Amniotic stem cell (primary cell): Measurements from ENCODE around the gene TXNDC5.

Experiments
- DNase-seq: peaks from one replicate; lab custom pipeline; 2025; lab: John Stamatoyannopoulos, UW

Gene TXNDC5

DNA sequence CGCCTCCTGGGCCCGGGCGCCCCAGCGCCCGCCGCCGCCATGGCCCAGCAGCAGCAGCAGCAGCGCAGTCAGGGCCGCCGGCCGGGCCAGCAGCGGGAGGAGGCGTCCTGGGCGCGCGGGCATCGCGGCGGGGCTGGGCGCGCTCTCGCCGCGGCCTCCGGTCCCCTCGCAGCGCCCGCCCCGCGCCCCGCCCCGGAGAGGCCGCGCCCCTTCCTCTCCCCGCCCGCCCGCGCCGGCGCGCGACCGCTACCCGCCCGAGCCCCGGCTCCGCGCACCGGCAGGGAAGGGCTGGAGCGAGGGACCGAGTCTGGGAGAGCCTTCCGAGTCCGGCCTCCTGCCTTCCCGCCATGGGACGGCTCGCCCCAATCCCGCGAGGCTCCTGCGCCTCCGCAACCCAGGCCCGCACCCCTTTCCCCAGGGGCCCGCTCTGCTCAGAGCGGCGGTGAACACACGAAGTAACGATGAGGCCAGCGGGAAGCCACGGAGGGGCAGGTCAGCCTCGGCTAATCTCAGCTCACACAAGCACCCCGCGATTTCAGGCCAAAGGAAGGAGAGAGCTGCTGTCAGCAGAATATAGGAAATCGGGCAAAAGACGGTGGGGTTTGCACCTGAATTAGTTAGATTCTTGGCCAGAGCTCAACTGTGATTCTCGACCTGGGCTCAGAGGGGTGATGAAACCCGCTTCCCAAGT lies at the start of gene TXNDC5:
Gene TXNDC5 (minus strand): TSS at position 135 of the 691 bp plus-strand sequence. CDS start 12 bp downstream, at position 123.
- peak; percentile 44 for DNase-seq

DNA sequence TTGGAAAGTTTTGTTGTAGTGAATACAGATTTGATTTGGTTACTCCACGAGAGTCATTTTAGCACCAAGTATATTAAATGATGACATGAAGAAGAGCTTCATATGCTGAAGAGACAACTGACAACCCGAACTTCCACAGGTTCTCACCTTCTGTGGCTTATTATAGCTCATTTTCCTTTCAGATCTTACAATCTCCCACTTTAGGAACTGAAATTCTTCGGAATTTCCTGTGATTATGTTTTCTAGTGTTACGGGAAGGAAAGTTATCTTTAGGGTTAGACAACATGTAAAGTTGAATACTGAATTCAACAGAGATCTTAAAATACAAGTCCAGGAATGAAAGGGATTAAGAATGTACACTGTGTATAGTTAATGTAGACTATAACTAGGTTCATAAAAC lies 49.6 kb upstream of the TXNDC5 start:
- DNase-seq = no peak

DNA sequence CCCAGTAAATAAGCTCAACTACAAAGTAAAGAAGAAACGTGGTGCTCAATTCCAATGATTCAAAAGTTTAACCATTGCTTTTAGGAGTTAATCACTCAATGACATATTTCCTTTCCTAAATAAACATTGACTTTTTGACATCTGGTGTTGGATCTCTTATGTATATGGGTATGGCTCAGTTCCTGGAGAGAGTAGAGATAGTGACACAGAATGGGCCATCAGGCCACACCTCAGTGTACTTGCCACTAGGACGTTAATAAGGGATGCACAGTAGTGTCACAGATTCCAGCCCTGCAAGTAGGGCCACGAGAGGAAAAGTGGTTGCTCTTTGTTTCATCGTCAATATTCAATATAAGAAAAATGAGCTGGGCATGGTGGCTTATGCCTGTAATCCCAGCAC lies 48.9 kb upstream of the TXNDC5 start:
- no peak for DNase-seq

DNA sequence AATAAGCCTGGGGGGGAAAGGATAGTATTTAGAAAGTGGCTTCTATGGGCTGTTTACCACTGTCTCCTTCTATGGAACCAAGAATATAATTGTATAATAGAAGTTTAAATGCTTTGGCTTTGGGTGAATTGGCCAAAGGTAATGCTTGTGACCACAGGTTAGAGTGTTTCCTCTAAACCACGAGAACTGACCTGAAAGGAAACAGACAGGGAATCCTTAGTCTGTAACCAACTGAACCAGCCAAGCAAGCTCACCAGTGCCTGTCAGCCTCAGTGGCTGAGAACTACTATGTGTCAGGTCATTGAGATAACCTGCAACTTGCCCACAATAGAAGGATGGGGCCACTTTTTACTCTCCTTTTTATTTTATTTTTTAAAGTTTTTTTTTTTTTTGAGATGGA lies 47.9 kb upstream of the TXNDC5 start:
- no peak for DNase-seq

DNA sequence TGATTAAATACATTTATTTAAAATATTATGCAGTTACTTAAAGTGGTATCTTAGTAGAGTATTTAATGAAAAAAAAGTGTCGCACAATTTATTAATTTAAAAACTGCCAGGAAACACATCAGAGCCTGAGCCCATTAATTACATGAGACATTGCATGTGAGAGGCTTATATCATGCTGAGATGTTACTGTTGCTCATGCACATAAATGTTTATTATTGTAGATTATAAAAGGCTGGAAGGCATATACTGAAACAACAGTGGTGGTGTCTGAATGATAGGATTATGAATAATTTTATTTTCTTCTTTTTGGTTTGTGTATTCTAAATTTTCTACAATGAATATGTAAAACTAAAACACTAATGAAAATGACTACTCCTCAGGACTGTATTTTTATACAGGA lies 45.7 kb upstream of the TXNDC5 start:
- DNase-seq = no peak

DNA sequence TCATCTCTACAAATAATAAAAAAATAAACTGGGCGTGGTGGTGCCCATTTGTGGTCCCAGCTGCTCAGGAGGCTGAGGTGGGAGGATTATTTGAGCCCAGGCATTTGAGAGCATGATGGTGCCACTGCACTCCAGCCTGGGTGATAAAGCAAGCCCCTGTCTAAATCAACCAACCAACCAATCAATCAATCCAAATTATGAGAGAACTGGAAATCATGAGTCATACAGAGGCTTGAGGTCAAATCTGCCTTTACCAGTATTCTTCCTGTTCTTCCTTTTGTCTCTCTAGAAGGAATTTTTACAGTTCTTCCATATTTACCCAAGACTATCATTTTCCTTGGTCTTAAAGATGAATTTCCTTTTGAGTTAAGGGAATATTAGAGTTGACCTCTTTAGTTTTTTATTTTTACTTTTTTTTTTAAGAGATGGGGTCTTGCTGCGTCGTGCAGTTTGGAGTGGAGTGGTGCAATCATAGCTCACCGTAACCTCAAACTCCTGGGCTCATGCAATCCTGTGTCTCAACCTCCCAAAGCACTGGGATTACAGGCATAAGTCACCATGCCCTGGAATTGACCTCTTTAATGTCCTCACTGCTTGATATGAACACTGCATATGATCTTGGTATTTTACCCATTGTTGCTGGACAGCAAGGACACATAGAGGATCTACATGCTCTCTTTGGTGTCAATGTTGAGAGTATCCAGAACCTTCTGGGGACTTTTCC lies 44.1 kb upstream of the TXNDC5 start:
- DNase-seq = no peak

DNA sequence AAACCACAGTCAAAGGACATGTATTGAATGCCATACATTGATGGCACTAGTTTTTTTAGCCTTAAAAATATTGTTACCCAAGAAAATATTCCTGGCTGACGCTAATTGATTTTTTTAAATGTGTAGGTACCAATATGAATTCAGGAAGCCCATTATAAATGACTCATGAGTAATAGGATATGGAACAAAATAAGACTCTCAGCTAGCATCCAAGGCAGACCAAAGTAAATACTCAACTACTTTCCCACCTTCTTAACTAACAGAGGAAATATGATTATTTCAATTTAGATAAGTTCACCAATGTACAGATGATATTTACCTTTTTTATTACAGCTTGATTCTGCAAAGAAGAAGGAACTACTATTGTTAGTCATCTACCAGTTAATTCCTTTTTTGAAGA lies 43.2 kb upstream of the TXNDC5 start:
- DNase-seq = no peak

DNA sequence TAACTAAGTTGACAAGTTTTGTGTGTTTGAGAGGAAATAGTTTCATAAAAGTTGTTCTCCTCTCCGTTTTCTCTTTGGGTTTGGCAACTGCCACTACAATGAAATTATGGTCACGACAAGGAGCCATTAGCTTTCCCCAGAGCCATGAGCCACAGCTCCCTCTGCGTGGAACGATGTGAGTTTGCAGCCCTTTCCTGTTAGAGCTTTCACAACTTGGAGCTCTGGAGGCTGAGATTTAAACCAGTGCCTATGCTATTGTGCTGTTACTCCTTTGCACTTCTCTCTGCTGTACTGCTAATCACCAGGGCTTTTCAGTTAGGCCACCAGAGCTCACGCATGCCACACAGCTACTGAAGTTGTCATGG lies 29.3 kb upstream of the TXNDC5 start:
- no peak for DNase-seq

DNA sequence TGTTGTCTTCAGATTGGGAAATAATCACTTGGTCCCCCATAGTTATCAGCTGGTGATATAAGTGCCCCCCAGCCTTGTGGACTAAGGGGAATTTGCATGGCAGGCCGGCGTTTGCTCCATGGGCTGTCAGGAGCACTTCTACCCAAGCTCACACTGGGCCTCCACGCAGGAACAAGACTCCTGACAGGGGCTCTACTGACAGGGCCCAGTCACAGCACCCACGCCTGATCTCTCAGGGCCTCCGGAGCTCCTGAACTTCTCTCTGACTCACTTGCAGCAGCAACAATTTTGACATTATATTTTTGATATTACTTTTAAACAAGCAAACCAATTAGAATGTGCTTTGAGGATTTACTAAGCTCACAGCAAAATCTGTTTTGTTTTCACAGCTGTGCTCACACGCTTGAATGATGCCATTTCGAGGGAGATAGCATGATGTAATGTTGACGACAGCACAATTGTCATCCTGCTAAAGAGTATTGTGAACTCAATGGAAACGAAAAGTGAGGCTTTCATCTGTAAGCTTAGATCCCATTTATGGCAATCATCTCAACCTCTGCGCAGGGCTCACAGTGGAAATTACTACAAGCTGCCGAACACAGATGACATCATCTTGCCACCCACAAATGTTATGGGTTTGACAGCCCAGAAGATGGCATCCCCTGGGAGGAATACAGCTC lies 28.7 kb upstream of the TXNDC5 start:
- no peak for DNase-seq

DNA sequence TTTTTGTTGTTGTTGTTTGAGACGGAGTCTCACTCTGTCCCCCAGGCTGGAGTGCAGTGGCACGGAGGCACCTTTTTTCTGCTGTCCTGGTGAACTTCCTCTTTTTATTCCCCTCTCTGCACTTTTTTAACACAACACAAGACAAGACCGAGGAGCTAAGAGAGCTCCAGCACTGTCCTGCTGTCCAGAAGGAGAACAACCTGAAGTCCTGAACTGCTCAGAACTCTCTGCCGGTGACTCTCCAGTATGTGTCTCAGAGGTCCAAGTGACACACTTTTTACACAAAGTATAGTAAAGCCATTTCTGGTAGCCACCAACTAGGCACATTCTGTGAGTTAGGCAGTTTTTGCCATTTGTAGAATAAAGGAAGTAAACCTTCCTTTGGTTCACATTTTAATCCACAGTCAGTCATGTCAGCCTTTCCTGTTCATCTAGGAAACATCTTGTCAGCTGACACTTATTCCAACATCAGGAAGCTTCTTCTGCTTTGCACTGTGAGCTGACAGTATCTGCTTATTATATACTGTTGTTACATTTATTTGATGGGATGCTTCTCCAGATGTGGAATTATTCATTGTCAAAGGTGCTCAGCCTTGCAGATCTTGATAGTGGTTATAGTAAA lies 28.1 kb upstream of the TXNDC5 start:
- no peak for DNase-seq

DNA sequence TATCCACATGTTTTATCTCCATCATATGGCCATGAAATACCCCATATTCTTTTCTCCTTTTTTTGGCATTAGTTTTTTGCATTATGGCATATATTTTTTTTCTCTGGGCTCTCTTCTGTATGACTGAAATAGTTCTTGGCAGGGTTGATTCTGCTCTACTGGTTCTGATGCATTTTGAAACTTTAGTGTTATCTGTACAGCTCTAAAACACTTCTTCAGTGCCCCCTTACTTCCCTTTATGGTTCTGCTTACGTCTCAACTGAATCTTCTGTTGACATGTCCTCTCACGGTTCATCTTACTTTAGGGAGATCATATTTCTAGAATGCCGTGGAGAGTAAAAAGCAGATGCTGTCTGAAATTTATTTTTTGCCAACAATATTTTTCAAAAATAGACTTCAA lies 23.2 kb upstream of the TXNDC5 start:
- DNase-seq = no peak

DNA sequence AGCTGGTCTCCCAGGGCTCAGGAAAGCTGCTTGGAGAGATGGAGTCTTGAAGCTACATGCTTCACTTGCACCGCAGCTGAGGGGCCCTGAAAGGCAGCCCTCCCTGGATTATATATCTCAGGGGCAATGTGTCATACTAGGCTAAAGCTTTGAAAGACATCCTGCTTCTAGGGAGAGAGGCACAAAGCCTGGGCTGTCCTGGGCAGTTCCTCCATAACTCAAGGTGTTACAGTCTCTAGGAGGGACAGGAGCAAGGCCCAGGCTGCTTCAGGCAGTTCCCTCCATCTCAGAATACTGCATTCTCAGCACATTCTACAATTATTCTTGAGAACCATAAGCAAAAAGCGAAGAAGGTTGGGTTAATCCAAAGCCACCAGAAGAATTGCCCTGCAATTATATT lies 22.0 kb upstream of the TXNDC5 start:
- DNase-seq = no peak

DNA sequence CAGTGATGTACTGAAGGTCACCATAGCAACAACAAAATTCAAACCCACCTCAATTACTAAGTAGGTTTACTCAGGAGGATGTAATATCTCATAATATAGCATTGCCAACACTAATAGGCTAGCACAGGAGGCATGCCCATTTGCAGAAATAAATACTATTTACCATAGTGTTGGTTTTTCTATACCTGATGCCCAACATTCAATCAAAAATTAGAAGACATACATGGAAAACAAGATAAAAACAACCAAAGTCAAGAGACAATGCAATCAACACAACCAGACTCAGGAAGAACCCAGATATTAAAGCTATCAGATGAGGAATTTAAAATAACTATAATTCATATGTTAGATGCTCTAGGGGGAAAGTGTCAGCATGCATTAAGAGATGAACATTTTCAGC lies 14.3 kb upstream of the TXNDC5 start:
- DNase-seq = no peak

DNA sequence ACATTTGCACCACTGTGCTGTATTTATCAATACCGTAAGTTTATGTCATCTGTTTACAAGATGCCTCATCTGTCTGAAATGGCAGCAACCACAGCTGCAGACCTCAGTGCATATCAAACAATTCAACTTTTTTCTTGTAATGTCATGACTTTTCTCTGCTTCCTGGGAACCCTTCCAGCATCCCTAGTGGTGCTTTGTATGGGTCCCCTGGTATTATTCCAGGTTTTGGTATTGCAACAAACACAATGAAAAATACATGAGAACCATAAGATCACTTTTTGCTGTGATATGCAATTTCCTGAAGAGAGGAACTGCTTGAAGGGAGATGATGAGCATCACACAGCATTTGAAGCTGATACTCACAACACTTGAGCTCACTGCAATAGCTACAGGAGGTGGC lies 12.0 kb upstream of the TXNDC5 start:
- DNase-seq = no peak

DNA sequence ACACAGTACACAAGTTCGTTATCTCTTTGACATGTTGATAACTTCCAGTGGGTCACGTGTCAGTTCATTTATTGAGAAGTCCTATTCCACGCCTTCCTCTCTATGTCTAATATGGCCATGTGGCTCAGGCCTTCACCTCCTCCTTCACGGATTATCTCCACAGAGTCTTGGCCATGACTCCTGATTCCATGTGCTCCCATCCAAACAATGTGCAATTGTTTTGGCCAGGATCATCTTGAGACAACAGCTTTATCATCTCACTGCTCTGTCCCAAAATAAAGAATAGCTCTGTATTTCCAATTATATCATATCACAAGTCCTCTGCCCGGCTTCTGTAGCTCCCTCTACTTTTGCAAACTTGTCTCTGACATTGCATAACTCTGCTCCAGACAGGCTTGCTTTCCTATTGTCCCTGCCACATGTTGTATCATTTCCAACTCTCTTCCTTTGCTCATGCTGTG lies 11.1 kb upstream of the TXNDC5 start:
- no peak for DNase-seq

DNA sequence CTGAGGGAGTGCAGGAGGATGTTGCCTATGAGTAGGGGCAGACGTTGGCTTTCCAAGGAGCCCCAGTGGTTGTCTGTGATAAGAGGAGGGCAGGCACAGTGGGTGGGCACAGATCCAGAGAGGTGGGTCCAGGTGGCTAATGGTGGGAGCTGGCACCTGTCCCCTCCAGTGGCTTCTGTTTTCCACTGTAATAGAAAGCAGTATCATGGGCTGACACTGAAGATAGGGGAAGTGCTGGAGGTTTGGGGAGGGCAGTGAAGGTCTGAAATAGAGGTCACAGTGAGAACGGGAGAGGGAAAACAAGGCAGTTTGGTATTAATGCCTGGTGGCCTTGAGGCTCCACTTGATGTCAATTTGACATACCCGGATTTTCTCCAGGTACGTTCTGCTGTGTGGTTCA lies 10.5 kb upstream of the TXNDC5 start:
- no peak for DNase-seq

DNA sequence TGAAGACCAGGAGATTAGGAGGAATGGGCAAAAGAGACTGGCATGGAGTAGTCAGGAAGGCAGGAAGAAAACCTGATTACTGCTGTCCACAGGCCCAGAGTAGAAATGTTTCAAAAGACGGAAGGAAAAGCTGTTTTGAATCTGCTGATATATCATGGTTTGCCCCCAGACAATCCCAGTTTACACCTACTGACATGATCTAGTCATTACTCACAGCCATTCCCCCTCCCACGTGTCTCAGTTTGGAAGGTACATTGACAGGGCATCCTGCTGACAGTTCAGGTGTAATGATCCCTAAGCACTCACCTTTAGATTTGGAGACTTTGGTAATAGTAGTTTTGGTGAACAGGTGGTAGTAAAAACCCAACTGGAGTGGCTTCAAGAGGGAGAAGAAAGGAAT lies 9.8 kb upstream of the TXNDC5 start:
- no peak for DNase-seq

DNA sequence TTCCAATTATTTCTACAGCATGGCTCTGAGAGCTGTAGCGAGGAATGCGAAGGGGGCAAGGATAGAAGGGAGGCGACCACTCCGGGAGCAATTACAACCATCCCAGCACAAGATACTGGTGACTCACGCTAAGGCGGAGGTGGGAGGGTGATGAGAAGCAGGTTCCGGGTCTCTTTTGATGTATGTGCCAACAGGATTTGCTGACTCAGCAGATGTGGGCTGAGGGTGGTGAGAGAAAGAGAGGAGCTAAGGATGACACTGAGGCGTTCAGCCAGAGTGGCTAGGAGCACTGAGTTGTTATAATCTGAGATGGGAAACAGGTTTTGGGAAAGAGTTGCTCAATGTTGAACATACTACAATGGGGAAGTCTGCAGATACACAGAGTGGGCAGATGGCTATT lies 9.3 kb upstream of the TXNDC5 start:
- DNase-seq = no peak

DNA sequence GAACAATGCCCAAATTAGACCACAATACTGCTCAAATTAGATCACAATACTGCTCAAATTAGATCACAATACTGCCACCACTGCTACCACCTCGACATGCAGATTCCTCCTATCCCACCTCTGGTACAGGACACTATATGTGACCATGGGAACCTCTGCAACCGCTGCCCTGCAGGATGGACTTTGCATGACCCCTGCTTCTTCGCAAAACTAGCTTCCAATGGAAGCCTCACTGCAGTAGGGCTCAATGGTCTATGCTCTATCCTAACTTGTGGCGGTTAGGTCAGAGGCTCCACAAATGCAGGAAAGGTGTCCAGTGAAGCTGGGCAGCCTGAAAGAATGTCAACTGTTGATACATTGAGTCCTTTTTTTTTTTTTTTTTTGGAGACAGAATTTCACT lies 7.8 kb upstream of the TXNDC5 start:
- DNase-seq = no peak

DNA sequence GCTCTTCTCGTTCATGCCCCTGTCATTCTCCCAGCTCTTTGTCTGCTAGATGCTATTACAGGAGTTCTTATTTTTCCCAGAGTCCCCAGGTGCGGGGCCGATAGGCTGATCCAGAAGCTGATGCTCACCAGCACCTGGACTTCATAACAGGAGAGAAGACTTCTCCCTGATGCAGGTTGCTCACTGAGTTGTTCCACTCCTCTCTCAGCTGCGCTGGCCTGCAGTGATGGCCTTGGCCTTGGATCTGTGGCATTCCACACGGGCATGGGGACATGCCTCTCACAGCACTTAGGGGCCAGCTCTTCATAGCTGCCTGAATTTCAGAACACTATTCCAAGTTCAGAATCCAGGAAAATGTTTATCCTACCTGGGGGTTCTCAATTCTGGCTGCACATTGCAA lies 7.1 kb upstream of the TXNDC5 start:
- DNase-seq = no peak

DNA sequence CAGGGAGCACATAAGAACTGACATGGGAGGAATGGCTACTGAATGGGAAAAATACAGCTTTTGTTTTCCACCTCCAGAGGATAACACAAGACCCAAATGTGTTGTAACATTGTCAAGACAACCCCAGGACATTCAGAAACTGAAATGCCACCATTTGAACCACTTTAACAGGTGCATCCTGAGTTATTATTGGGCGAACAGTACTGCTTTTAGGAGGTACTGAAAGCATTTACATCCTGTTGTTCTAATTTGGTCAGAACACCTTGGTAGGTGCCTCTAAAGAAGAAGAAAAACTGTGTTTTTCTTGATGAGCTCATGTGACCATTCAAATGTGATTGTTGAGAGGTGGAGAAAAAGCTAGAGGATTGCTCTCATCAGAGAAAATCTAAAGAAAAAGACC lies 6.4 kb upstream of the TXNDC5 start:
- no peak for DNase-seq

DNA sequence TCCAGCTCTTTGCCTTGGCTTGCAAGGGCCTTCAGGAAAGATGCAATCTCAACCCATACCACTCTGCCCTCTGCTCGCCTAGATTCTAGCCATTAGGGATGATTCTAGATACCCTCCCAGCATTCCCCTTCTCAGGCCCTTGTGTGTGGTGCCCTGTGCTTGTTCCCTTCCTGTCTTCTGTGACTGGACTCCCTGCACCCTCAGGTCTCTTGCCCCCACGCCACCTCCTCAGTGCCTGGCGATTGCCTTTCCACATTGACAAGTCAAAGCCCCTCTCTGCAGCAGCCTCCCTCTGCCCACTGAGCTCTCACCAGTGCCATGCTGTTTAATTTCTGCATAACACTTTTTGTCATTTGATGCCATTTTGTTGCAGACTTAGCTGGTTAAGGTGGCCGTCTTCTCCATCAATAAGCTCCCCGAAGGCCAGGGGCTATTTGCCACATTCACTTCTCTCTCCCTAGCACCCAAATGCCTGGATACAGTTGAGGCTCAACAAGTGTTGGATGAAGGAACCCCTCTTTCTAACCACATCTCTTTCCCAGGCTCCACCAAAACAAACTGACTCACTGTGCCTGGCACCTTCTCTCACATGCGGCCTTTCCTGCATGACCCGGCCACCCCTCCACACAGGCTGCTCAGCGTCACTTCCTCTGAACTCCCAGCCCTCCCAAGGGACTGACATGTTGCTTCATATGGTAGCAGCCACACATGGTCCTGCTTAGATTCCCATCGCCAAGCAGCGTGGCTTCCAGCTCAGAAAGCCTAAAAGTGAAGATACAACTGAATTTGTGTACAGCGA lies 4.6 kb upstream of the TXNDC5 start:
- no peak for DNase-seq
